OCI-M2 (cell line): ENCODE measurements around the gene PRRC2A.

Source experiments
- DNase-seq: peaks from one replicate; lab custom pipeline; 2025; ENCODE audit not compliant: unreplicated experiment; lab: John Stamatoyannopoulos, UW

Gene PRRC2A

DNA sequence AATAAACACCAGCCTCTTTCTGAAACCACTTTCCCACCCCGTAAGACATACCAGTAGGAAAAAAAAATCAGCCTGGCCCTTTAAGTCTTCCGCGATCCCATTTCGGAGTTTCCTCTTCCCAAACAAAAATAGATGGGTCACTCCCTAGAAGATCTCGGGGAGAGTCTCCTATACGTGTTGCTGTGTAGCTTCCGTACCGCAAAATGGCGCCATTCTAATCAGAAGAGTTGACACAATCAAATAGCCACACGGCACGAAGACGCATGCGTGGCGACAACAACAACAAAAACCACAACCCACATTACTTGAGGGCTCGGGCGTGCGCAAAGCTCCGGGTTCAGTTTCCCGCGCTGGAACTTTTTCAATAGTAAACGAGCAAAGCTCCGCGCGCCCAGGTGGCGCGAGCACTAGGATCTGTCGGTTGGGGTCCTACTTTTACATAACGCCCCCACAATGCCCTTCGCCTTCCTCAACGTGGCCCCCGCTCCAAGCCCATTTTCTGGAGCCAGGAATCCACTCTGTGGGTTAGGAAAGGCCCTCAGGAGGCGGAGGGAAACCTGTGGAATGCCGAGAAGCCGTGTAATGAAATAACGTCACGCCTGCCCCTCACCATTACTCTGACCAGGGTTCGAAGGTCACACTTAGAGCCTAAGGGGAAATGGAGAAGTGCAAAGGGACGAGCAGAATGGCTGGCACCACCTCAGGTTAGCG, 44.4 kb downstream of the PRRC2A start, which contains the start of gene GPANK1:
GPANK1 (minus strand) TSS at position 208 of the 711 bp plus-strand sequence. CDS start 519 bp downstream, outside the sequence.
- DNase-seq: peak; percentile 68

- DNase-seq: peak; percentile 93
Observed at GRCh38 chr6:31665501-31666336, 45.2 kb downstream of the PRRC2A start, which contains the start of gene CSNK2B. Gene CSNK2B (plus strand): TSS chr6:31666080. CDS start chr6:31666832, 752 bp downstream.

DNA sequence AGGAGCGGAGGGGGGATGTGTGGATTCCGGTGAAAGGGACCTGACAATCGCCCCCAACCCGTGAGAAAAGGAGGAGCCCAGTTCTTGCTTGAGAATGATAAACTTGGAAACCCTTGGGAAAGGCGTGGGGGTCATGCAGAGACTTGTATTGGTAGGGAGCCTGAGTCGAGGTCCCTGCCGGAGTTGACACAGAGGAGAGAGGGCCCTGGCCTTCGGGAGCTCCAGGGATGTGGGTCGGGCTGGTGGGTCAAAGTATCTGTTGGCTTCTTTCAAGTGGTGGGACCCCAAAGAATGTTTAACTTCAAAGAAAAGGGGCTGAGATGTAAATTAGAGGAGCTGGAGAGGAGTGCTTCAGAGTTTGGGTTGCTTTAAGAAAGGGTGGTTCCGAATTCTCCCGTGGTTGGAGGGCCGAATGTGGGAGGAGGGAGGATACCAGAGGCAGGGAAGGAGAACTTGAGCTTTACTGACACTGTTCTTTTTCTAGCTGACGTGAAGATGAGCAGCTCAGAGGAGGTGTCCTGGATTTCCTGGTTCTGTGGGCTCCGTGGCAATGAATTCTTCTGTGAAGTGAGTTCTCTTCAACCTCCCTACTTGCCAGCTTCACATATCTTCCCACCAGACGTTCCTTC, 45.9 kb downstream of the PRRC2A start:
- no peak for DNase-seq

- DNase-seq: no peak
Observed at GRCh38 chr6:31669676-31670075, 49.2 kb downstream of the PRRC2A start, which contains the start of gene LY6G5B. Gene LY6G5B (plus strand): TSS chr6:31669976. CDS start chr6:31670951, 975 bp downstream.

DNA sequence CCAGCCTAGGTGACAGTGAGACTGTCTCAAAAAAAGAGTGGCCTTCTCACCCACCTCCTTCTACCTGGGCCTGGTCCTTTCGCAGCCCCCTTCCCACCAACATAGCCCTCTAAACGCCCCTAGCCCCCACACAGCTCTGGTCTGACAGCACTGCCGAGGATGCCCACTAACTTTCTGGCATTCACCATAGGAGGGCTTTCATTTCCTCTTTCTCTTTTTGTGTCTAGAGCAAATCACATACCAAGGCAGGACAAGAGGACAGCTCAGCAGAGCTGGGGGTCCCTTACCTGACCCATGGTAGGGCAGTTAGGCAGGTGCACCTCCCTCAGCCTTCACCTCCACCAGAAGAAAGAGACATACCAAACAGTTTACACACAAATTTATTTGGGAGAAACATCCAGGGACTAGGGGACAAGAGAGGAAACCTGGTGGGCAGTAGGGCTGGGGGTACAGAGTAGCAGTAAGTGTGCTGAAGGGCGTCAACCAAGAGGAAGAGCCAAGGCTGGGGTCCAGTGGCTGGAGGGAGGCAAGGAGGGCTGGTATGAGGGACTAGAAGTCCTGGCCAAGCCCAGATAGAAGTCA, 55.9 kb downstream of the PRRC2A start:
- no peak for DNase-seq

DNA sequence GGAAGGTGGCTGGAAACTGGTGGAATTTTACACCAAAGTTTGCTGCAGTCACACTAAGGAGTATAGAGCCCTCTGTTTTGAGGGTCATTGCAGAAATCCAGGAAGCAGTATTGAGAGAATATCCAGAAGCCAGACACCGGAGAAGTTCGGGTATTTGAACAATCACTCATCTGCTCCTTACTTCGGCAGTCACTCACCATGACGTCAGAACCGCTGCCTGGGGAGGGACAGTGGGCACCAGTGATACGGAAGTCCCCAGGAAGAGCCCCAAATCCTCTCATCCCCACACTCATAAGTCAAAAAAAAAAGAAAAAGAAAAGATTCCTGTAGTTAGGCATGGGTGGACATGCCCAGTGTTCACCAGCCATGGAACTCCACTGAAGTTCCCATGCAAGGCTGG, 56.4 kb downstream of the PRRC2A start:
- DNase-seq: no peak

DNA sequence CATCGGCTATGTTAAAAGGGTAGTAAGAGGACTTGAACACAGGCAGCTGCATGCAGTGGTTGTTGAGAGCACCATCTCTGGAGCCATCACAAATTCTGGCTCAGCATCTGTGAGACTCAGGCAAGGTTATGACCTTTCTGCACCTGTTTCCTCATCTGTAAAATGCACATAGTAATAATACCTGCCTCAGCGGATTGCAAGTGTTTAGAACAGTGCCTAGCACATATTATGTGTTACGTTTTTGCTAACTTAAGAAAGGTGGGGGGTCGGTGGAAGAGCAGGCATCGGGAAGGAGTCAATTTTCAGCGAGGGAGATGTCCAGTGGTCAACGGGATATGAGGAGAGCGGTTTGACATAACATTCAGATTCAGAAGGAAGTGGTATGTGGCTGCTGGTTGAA, 57.4 kb downstream of the PRRC2A start:
- no peak for DNase-seq

- no peak for DNase-seq
Observed at GRCh38 chr6:31680226-31681134, 60.0 kb downstream of the PRRC2A start, which contains the start of gene LY6G5C. Gene LY6G5C (minus strand): TSS chr6:31681067. CDS start chr6:31680373, 694 bp downstream.

DNA sequence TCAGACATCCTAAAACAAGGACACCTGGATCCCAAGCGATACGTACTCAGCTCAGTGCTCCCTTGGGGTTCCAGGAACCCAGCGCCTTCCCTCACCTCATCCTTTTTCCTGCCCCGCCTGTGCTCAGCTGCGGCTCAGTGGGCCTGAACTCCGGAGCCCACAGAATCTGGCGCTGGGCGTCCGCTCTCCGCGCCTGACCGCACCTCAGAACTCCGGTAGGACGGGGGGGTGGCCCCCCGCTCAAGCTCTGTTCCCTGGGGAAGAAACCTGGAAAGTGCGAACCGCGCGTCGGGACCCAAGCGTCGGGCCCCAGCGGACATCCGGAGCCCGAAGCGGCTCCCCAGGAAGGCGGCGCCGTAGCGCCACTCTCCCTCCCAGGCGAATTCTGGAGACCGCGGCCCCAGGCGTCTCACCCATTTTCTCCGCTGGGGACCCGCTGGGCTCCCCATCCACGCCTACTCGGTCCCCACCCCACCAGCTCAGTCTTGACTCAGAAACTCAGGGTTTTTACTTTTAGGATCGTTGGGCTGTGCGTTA, 60.7 kb downstream of the PRRC2A start:
- DNase-seq: no peak

GRCh38 chr6:31683591-31683990, 63.1 kb downstream of the PRRC2A start:
- DNase-seq: no peak

- DNase-seq: no peak
Observed at GRCh38 chr6:31686483-31686882, 66.0 kb downstream of the PRRC2A start.

DNA sequence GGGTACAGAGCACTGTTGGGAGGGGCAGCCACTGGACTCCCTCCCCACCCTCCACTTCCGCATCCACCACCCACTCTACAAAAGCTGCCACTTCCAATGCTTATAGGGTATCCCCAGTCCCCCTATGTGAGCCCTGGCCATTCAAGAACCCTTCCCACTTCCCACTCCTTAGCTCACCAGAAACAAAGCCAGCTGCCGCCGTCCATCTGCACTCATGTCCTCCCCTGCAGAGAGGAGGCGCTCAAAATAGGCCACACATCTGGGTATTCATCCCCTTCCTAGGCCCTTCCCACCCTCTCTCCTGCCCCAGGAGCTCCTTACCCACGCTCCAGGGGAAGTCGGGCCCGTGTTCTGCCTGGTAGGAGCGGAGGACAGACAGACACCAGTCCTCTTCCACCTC, 66.8 kb downstream of the PRRC2A start:
- DNase-seq: no peak
